Esophagus squamous epithelium (tissue), 5 donors: Measurements from ENCODE around the gene SGTB. TPM values are rescaled to one million over a fixed set of nuclear protein-coding genes. Genes with fewer than 3 reads are reported as not detected.
"Not testable (repeated sequence)": the region's sequence is repeated elsewhere in the genome, so short reads cannot be mapped to it uniquely, and the experiment has no call there.

Experiments
- DNase-seq: peaks from one replicate; lab custom pipeline; 2025; lab: John Stamatoyannopoulos, UW
- H3K27ac ChIP-seq, 4 donors: fragments of 200-600 bp; sonication (generic); one replicate each; pipeline ENCODE4 v1.5.1; 2016 to 2019; ENCODE audit warnings: mild to moderate bottlenecking in 1 of 4
- H3K27me3 ChIP-seq, 4 donors: fragments of 200-600 bp; sonication (generic); 1 replicate in 3 of 4; 2 replicates in 1 of 4; pipeline versions ENCODE4 v1.5.1 to v1.6.0; 2017 to 2021; ENCODE audit warnings: antibody characterized with exemption in 1 of 4
- H3K36me3 ChIP-seq, 3 donors: fragments of 200-600 bp; sonication (generic); one replicate each; pipeline ENCODE4 v1.5.1; 2016 to 2019
- H3K4me1 ChIP-seq, 3 donors: fragments of 200-600 bp; sonication (generic); one replicate each; pipeline ENCODE4 v1.5.1; 2017 to 2019
- H3K4me3 ChIP-seq, 4 donors: fragments of 200-600 bp; sonication (generic); 1 replicate in 3 of 4; 2 replicates in 1 of 4; pipeline ENCODE4 v1.5.1; 2016 to 2019; ENCODE audit warnings: mild to moderate bottlenecking in 2 of 4, moderate library complexity in 1 of 4
- H3K9me3 ChIP-seq, 3 donors: fragments of 200-600 bp; sonication (generic); one replicate each; pipeline ENCODE4 v1.5.1; 2016 to 2019
- POLR2A ChIP-seq, 4 donors: fragments of 450-650 bp; IDR thresholded peaks; one replicate each; pipeline ENCODE4 v1.6.1; 2017; ENCODE audit warnings: antibody characterized with exemption in 4 of 4, mild to moderate bottlenecking in 4 of 4, moderate library complexity in 3 of 4
- WGBS, 2 donors: methylation state at CpG; one replicate each; pipeline ENCODE4 v1.1.5; 2018; 5-methylcytosine and 5-hydroxymethylcytosine counted together
- intact Hi-C: fragments of 100-400 bp; cut with DNase I; formaldehyde crosslinking; loops from one replicate; pipeline ENCODE4 v1.15.0; 2022
- total RNA-seq, 4 donors: library from RNA; depleted of rRNA; stranded (reverse); fragments of >200 nt; gene quantifications; one replicate each; pipeline ENCODE4 v1.1.0, GENCODE V29; 2016
- TF ChIP-seq, protein P1 (sequence below), 6 experiments: fragments of 450-650 bp in 4 of 6; fragments of 200-600 bp in 2 of 6; sonication (generic) in 2 of 6; IDR thresholded peaks; one replicate each; pipeline ENCODE4 v1.5.1; 2016 to 2019; ENCODE audit warnings: antibody characterized with exemption in 6 of 6, mild to moderate bottlenecking in 4 of 6, moderate library complexity in 4 of 6
- donor health status: DM: yes; HTN: yes; CAD: no.

Gene SGTB
- total RNA-seq, 4 donors from 2014 or later: 0.99 to 5.8 (median 3.7) TPM

DNA sequence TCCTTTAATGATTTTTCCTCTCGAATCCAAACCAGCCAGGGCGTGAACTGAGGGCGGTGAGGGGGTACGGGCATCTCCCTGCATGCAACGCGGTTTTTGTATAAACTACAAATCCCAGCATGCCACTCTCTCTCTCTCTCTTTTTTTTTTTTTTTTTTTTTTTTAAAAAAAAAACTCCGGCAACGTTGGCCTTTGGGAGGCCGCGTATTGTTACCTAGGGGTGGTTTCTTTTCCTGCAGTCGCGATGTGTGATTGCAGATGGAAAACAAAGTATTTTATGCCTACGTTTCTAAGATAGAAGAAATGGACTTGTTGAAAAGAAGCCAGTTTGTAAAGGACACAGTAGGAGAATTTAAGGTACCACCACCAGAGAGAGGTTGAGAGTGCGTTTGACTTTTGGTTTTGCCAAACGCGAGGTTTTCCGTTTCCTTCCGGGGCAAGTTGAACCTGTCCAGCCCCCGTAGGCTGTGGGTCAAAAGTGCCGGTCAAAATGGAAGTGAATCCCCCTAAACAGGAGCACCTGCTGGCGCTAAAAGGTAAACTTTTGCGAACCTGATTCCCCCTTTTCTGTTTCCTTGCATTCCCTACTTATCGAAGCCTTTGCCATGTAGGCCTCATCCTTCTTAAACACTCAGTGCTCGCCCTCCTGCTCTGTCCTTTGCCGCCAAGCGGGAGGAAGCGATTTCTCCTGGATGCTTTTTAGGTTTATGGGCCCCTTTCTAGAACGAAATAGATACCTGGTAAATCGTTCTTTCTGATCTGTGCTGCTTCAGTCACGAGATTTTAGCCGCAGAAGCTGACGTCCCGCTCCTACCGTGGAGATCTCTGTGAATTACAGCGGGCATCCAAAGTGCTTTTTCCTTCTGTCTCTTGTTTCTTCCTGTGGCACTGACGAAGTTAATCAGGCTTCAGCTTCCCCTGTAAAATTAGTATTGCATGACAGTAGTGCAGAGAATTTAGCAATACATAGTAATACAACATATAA lies 97.0 kb downstream of the SGTB start, which contains the start of the genes SHLD3 and TRAPPC13:
SHLD3 (plus strand) TSS at position 457 of the 985 bp plus-strand sequence. CDS start 4,561 bp downstream, outside the sequence.
TRAPPC13 (plus strand) TSS at position 457 of the 985 bp plus-strand sequence; CDS start at position 491, 34 bp downstream.
- TF ChIP-seq POLR2A (IDR thresholded peaks at IDR 0.05): peak in 2 of 4 donors; percentile 7 to 18
- TF ChIP-seq, protein P1, sequence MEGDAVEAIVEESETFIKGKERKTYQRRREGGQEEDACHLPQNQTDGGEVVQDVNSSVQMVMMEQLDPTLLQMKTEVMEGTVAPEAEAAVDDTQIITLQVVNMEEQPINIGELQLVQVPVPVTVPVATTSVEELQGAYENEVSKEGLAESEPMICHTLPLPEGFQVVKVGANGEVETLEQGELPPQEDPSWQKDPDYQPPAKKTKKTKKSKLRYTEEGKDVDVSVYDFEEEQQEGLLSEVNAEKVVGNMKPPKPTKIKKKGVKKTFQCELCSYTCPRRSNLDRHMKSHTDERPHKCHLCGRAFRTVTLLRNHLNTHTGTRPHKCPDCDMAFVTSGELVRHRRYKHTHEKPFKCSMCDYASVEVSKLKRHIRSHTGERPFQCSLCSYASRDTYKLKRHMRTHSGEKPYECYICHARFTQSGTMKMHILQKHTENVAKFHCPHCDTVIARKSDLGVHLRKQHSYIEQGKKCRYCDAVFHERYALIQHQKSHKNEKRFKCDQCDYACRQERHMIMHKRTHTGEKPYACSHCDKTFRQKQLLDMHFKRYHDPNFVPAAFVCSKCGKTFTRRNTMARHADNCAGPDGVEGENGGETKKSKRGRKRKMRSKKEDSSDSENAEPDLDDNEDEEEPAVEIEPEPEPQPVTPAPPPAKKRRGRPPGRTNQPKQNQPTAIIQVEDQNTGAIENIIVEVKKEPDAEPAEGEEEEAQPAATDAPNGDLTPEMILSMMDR (IDR thresholded peaks at IDR 0.05): peak in 2 of 6 experiments; percentile 13 to 26
- intact Hi-C loops: no loop called here
- Histone ChIP-seq H3K27me3 (no peaks in the 10 kb centered on the region), H3K27ac (peak within 1 kb of the TSS; percentile 82 to 92 (median 86)), H3K36me3 (peaks cover 0 to 20% (median 0%) of the 10 kb centered on the region in 3 donors), H3K9me3 (no peaks in the 10 kb centered on the region), H3K4me3 (peak within 1 kb of the TSS; percentile 74 to 92 (median 83)), H3K4me1 (peaks cover 19 to 45% (median 25%) of the 10 kb centered on the region in 3 donors)
- WGBS, 2 donors: 0% methylated on average over 30 to 36 of the region's 36 CpGs
- DNase-seq: peak; percentile 70

DNA sequence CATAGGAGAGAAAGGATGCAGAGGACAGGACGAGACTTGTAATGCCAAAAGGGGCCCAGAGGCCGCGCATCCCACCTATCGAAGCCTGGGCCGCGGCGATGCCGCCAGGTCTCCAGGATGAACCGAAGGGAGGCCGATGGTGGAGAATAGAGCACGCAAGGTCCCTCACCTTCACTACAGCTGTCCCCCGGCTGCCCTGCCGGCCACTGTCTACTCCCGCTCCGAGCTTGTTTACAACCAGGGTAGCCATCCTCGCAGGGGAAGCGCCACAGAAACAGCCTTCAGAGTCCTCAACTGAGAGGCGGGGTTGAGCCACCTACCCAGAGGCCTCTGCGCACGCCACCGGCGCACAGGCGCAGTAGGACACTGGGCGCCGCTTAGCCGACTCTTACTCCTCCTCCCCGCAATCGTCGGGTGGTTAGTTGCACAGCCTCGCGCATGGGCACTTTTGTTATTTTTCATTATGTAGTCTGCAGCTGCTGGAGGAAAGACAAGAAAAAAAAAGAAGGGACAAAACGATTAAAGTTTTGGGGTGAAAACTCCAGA lies 97.8 kb downstream of the SGTB start, which contains the start of gene TRIM23:
TRIM23 (minus strand) TSS at position 309 of the 546 bp plus-strand sequence; CDS start at position 250, 59 bp downstream.
- peak within 1 kb of the TSS; percentile 74 to 92 (median 83) for H3K4me3 ChIP-seq
- H3K9me3 ChIP-seq: no peaks in the 10 kb centered on the region
- H3K4me1 ChIP-seq: peaks cover 19 to 45% (median 25%) of the 10 kb centered on the region in 3 donors
- H3K36me3 ChIP-seq: peaks cover 0 to 16% (median 0%) of the 10 kb centered on the region in 3 donors
- DNase-seq: peak; percentile 74
- TF ChIP-seq, protein P1 (IDR thresholded peaks at IDR 0.05): peak in 1 of 6 experiments; percentile 11
- TF ChIP-seq POLR2A (IDR thresholded peaks at IDR 0.05): peak in 2 of 4 donors; percentile 44 to 48
- no peaks in the 10 kb centered on the region for H3K27me3 ChIP-seq
- intact Hi-C loops: no loop called here
- 0 to 1% methylated on average over 17 to 19 of the region's 32 CpGs for WGBS, 2 donors
- H3K27ac ChIP-seq: peak within 1 kb of the TSS; percentile 82 to 92 (median 86)

DNA sequence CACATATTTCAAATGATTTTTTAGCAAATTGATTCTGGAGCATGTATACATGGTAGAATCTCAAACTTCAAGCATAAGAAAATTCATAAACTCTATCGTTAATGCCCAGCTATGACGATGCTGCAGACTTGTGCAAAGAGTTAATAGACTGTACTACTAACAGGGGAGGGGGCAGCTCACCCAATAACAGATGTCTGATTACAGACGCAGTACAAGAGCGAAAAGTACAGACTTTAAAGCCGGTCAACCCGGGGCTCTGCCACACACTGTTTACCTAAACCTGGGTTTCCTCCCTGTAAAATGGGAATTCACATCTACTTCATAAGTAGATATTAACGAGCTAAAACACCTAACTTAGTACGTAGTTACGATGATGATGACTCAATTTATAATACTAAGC lies 98.4 kb downstream of the SGTB start:
- Histone ChIP-seq H3K27ac (peak overlapping the region; percentile 82 to 92 (median 86)), H3K4me3 (peak overlapping the region; percentile 74 to 92 (median 83)), H3K9me3 (no peaks in the 10 kb centered on the region), H3K4me1 (peaks cover 19 to 45% (median 25%) of the 10 kb centered on the region in 3 donors), H3K27me3 (no peaks in the 10 kb centered on the region), H3K36me3 (peaks cover 0 to 11% (median 0%) of the 10 kb centered on the region in 3 donors)
- WGBS, 2 donors: 1 to 10% methylated on average over 9 of the region's 9 CpGs
- intact Hi-C loops: no loop called here
- TF ChIP-seq, protein P1 (IDR thresholded peaks at IDR 0.05): no peak
- no peak for TF ChIP-seq POLR2A (IDR thresholded peaks at IDR 0.05)
- DNase-seq: no peak

DNA sequence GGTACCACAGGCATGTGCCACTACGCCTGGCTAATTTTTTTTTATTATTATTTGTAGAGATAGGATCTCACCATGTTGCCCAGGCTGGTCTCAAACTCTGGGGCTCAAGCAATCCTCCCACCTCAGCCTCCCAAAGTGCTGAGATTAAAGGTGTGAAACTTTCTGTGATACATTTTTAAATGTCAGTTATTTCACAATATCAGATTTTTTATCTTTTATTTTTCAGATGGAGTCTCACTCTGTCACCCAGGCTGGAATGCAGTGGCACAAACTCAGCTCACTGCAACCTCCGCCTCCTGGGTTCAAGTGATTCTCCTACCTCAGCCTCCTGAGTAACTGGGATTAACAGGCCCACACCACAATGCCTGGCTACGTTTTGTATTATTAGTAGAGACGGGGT lies 99.9 kb downstream of the SGTB start:
- Histone ChIP-seq H3K36me3 (peaks cover 0 to 17% (median 0%) of the 10 kb centered on the region in 3 donors), H3K4me1 (peaks cover 19 to 45% (median 25%) of the 10 kb centered on the region in 3 donors)
- intact Hi-C loops, H3K9me3 ChIP-seq, H3K27me3 ChIP-seq, H3K4me3 ChIP-seq, DNase-seq, H3K27ac ChIP-seq: not testable (repeated sequence)
- 86 to 87% methylated on average over 4 of the region's 4 CpGs for WGBS, 2 donors

DNA sequence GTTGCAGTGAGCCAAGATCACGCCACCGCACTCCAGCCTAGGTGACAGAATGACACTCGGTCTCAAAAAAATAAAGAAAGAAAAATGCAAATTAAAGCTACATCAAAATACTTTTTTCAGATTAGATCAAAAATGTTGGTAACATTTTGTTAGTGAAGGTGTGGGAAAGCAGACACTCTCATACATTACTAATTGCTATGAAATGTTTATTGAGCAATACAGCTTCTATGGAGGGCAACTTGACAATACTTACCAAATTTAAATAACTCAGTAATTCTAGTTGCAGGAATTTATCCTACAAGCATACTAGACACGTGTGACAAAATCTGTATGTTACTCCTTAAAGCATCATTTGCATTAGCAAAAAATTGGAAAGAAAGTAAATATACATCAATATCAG lies 101.9 kb downstream of the SGTB start:
- Histone ChIP-seq H3K36me3 (peaks cover 0 to 36% (median 0%) of the 10 kb centered on the region in 3 donors), H3K4me3 (no peak overlapping the region), H3K9me3 (no peaks in the 10 kb centered on the region), H3K27me3 (no peaks in the 10 kb centered on the region), H3K4me1 (peaks cover 11 to 28% (median 13%) of the 10 kb centered on the region in 3 donors), H3K27ac (no peak overlapping the region)
- WGBS, 2 donors: 91 to 92% methylated on average over 4 of the region's 4 CpGs
- no peak for DNase-seq
- intact Hi-C loops: no loop called here
- TF ChIP-seq, protein P1 (IDR thresholded peaks at IDR 0.05): no peak
- no peak for TF ChIP-seq POLR2A (IDR thresholded peaks at IDR 0.05)
